Measurements from ENCODE around the gene MST1.

DNA sequence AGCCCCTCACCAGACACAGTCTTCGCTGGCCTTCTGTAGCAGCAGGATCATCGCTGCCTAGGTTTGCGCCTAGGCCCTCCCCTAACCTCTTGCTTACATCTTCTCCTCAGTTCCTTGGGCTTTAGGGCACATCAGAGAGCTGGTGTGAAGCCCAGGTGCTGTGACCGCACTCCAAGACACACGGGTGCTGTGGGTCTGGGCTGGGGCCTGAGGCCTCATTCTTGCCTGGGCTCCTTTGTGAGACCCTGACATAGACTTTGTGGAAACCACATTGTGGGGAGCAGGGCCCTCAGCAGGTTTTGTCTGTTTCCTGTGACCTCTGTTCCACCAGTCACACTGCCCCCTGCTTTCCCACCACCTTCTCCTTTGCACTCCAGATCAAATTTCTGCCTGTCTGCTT is 22.2 kb upstream of the MST1 start:
- TF ChIP-seq, protein P1, sequence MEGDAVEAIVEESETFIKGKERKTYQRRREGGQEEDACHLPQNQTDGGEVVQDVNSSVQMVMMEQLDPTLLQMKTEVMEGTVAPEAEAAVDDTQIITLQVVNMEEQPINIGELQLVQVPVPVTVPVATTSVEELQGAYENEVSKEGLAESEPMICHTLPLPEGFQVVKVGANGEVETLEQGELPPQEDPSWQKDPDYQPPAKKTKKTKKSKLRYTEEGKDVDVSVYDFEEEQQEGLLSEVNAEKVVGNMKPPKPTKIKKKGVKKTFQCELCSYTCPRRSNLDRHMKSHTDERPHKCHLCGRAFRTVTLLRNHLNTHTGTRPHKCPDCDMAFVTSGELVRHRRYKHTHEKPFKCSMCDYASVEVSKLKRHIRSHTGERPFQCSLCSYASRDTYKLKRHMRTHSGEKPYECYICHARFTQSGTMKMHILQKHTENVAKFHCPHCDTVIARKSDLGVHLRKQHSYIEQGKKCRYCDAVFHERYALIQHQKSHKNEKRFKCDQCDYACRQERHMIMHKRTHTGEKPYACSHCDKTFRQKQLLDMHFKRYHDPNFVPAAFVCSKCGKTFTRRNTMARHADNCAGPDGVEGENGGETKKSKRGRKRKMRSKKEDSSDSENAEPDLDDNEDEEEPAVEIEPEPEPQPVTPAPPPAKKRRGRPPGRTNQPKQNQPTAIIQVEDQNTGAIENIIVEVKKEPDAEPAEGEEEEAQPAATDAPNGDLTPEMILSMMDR (IDR thresholded peaks at IDR 0.05): no peak
- TF ChIP-seq POLR2AphosphoS5 (IDR thresholded peaks at IDR 0.05): no peak
